ENCODE data around the gene UBTF.
A peak's percentile ranks its signal among the peaks of the same experiment; 100 is the strongest.

The UBTF gene

DNA sequence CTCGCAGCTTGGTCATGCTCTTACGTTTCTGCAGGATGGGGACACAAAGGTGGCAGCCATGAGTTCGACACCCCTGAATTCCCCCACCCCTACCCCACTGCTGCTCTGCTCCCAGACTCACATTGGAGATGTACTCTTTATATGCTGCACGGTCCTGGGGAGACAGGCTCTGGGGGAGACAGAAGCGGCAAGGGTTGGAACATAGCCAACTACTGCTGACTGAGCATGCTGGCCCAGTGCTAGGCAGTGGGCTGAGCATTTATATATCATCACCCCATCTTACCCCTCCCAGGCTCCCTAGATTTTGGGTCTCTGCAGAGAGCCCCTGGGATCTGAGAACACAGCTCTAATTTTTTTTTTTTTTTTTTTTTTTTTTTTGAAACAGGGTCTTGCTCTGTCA, 11.7 kb downstream of the UBTF start:
- CTCF ChIA-PET: interaction anchor here (0.5 to 4.1 kb wide), 4 partner anchors 10 to 160 kb away, joined by 3 to 33 read pairs (median 13); partner anchors contain the start of gene UBTF
- H3K9me3 ChIP-seq (ENCODE audit: control insufficient read depth, insufficient read depth, low read depth, low read length): no peaks in the 10 kb centered on the region
- no peak for TF ChIP-seq KLF8 (tag by site-specific recombination; IDR thresholded peaks at IDR 0.05)
- no peak for TF ChIP-seq ZNF202 (tag by site-specific recombination; IDR thresholded peaks at IDR 0.05; ENCODE audit: borderline replicate concordance)
- TF ChIP-seq ZNF341 (tag by site-specific recombination; IDR thresholded peaks at IDR 0.05; ENCODE audit: low read depth): no peak
- no peak for TF ChIP-seq ZNF777 (tag by site-specific recombination; IDR thresholded peaks at IDR 0.05; ENCODE audit: borderline replicate concordance)
- no peak overlapping the region for H3K27ac ChIP-seq (ENCODE audit: extremely low read depth, low read depth, low read length)
- POLR2A ChIA-PET: interaction anchor here (1.1 to 1.9 kb wide), 3 partner anchors 11 to 121 kb away, joined by 4 to 7 read pairs (median 4); no protein-coding TSS in a partner anchor
- H3K4me3 ChIP-seq (ENCODE audit: low read depth, low read length): no peak overlapping the region
- H3K4me1 ChIP-seq (ENCODE audit: control insufficient read depth, insufficient read depth, low read length): no peaks in the 10 kb centered on the region
- peaks cover 26 to 60% of the 10 kb centered on the region in 2 experiments for H3K36me3 ChIP-seq (ENCODE audit: control insufficient read depth in 2 of 2, insufficient read depth in 1 of 2, low read length in 2 of 2)

DNA sequence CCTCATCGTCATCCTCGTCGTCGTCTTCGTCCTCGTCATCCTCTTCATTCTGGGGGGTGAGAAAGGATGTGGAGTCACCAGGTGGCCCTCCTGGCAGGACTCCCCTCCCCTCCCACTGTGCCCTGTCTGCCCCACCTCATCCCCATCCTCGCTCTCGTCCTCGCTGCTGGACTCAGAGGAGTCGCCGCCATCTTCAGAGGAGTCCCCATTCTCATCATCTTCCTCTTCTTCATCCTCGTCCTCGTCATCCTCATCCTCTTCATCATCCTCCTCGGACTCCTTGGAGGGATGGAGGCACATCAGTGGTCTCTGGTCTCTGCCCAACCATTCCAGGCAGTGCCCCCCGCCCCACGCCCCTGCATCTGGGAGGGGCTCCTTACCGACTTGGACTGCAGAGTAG, 12.2 kb downstream of the UBTF start:
- Histone ChIP-seq H3K4me3 (ENCODE audit: low read depth, low read length) (no peak overlapping the region), H3K36me3 (ENCODE audit: control insufficient read depth in 2 of 2, insufficient read depth in 1 of 2, low read length in 2 of 2) (peaks cover 26 to 57% of the 10 kb centered on the region in 2 experiments), H3K27ac (ENCODE audit: extremely low read depth, low read depth, low read length) (no peak overlapping the region), H3K9me3 (ENCODE audit: control insufficient read depth, insufficient read depth, low read depth, low read length) (no peaks in the 10 kb centered on the region), H3K4me1 (ENCODE audit: control insufficient read depth, insufficient read depth, low read length) (no peaks in the 10 kb centered on the region)
- TF ChIP-seq, protein P1, sequence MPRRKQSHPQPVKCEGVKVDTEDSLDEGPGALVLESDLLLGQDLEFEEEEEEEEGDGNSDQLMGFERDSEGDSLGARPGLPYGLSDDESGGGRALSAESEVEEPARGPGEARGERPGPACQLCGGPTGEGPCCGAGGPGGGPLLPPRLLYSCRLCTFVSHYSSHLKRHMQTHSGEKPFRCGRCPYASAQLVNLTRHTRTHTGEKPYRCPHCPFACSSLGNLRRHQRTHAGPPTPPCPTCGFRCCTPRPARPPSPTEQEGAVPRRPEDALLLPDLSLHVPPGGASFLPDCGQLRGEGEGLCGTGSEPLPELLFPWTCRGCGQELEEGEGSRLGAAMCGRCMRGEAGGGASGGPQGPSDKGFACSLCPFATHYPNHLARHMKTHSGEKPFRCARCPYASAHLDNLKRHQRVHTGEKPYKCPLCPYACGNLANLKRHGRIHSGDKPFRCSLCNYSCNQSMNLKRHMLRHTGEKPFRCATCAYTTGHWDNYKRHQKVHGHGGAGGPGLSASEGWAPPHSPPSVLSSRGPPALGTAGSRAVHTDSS (tag by site-specific recombination; IDR thresholded peaks at IDR 0.05): peak; percentile 99
- TF ChIP-seq, protein P2, sequence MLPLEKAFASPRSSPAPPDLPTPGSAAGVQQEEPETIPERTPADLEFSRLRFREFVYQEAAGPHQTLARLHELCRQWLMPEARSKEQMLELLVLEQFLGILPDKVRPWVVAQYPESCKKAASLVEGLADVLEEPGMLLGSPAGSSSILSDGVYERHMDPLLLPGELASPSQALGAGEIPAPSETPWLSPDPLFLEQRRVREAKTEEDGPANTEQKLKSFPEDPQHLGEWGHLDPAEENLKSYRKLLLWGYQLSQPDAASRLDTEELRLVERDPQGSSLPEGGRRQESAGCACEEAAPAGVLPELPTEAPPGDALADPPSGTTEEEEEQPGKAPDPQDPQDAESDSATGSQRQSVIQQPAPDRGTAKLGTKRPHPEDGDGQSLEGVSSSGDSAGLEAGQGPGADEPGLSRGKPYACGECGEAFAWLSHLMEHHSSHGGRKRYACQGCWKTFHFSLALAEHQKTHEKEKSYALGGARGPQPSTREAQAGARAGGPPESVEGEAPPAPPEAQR (tag by site-specific recombination; IDR thresholded peaks at IDR 0.05): no peak
- ChIA-PET CTCF (interaction anchor here (0.9 to 4.1 kb wide), 3 partner anchors 10 to 143 kb away, joined by 3 to 33 read pairs (median 21); partner anchors contain the start of gene UBTF), POLR2A (interaction anchor here (0.7 to 1.9 kb wide), 5 partner anchors 11 to 144 kb away, joined by 3 to 7 read pairs (median 4); no protein-coding TSS in a partner anchor)

DNA sequence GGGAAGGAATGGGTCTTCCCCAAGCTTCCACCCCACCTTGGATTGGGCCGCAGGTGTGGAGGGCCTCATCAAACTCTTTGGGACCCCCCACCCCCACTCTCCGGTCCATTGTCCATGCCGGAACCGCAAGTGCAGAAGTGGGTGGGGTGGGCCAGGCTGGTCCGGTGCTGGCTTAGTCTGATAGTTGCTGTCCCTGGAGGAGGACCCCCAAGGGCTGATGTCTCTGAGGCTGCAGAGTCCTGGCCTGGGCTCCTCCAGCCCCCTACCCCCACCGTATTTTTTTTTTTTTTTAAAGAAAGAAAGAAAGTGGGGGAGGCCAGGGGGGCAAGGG, 12.7 kb downstream of the UBTF start:
- Histone ChIP-seq H3K9me3 (ENCODE audit: control insufficient read depth, insufficient read depth, low read depth, low read length) (no peaks in the 10 kb centered on the region), H3K4me1 (ENCODE audit: control insufficient read depth, insufficient read depth, low read length) (no peaks in the 10 kb centered on the region), H3K36me3 (ENCODE audit: control insufficient read depth in 2 of 2, insufficient read depth in 1 of 2, low read length in 2 of 2) (peaks cover 26 to 52% of the 10 kb centered on the region in 2 experiments), H3K27ac (ENCODE audit: extremely low read depth, low read depth, low read length) (no peak overlapping the region), H3K4me3 (ENCODE audit: low read depth, low read length) (no peak overlapping the region)
- ChIA-PET POLR2A (interaction anchor here (0.6 to 1.2 kb wide), 5 partner anchors 15 to 151 kb away, joined by 3 to 4 read pairs (median 4); no protein-coding TSS in a partner anchor), CTCF (interaction anchor here (0.7 to 4.1 kb wide), 5 partner anchors 11 to 144 kb away, joined by 3 to 33 read pairs (median 4); partner anchors contain the start of gene UBTF)
- TF ChIP-seq ZNF48 (tag by site-specific recombination; IDR thresholded peaks at IDR 0.05) (no peak), ZNF529 (tag by site-specific recombination; IDR thresholded peaks at IDR 0.05; ENCODE audit: insufficient replicate concordance) (no peak), ZFP3 (tag by site-specific recombination; IDR thresholded peaks at IDR 0.05; ENCODE audit: low read depth) (no peak), TRIM28 (IDR thresholded peaks at IDR 0.05; ENCODE audit: borderline replicate concordance, low read length) (no peak), GLIS2 (tag by site-specific recombination; IDR thresholded peaks at IDR 0.05) (peak; percentile 58; the same call in 1 of the 2 replicates), ZNF391 (tag by site-specific recombination; IDR thresholded peaks at IDR 0.05; ENCODE audit: borderline replicate concordance, low read depth) (no peak), MZF1 (tag by site-specific recombination; IDR thresholded peaks at IDR 0.05; ENCODE audit: borderline replicate concordance) (no peak)

All from HEK293 (cell line).